Measurements from ENCODE around the gene GRIN2D. TPM values are rescaled to one million over a fixed set of nuclear protein-coding genes. Genes with fewer than 3 reads are reported as not detected.
A peak's percentile ranks its signal among the peaks of the same experiment; 100 is the strongest.

Gene GRIN2D
- total and polyA plus RNA-seq, 12 donors: 0.04 to 1.0 (median 0.21) TPM

GRCh38 chr19:48441360-48442050 is 48.0 kb downstream of the GRIN2D start:
- TF ChIP-seq, protein P1, sequence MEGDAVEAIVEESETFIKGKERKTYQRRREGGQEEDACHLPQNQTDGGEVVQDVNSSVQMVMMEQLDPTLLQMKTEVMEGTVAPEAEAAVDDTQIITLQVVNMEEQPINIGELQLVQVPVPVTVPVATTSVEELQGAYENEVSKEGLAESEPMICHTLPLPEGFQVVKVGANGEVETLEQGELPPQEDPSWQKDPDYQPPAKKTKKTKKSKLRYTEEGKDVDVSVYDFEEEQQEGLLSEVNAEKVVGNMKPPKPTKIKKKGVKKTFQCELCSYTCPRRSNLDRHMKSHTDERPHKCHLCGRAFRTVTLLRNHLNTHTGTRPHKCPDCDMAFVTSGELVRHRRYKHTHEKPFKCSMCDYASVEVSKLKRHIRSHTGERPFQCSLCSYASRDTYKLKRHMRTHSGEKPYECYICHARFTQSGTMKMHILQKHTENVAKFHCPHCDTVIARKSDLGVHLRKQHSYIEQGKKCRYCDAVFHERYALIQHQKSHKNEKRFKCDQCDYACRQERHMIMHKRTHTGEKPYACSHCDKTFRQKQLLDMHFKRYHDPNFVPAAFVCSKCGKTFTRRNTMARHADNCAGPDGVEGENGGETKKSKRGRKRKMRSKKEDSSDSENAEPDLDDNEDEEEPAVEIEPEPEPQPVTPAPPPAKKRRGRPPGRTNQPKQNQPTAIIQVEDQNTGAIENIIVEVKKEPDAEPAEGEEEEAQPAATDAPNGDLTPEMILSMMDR (IDR thresholded peaks at IDR 0.05): no peak
- no peaks in the 10 kb centered on the region for H3K36me3 ChIP-seq
- DNase-seq (no peak), ATAC-seq (no peak)
- peaks cover 0 to 54% (median 32%) of the 10 kb centered on the region in 7 donors for H3K27me3 ChIP-seq
- H3K9me3 ChIP-seq: no peaks in the 10 kb centered on the region
- H3K4me1 ChIP-seq: peaks cover 4 to 24% (median 20%) of the 10 kb centered on the region in 9 donors
- intact Hi-C loops (cut with DNase I): no loop called here
- H3K4me3 ChIP-seq: no peak overlapping the region
- 91 to 95% methylated on average over 20 of the region's 20 CpGs for WGBS, 2 donors
- no peak overlapping the region for H3K27ac ChIP-seq

- Histone ChIP-seq H3K27me3 (peaks cover 0 to 45% (median 32%) of the 10 kb centered on the region in 7 donors), H3K36me3 (peaks cover 0 to 7% (median 3%) of the 10 kb centered on the region in 9 donors), H3K9me3 (no peaks in the 10 kb centered on the region), H3K27ac (no peak overlapping the region), H3K4me3 (no peak overlapping the region), H3K4me1 (peaks cover 4 to 28% (median 24%) of the 10 kb centered on the region in 9 donors)
- ATAC-seq (no peak), DNase-seq (no peak)
- intact Hi-C loops (cut with DNase I): no loop called here
- TF ChIP-seq, protein P1 (IDR thresholded peaks at IDR 0.05): no peak
- whole genome bisulfite sequencing, 2 donors: 44 to 56% methylated on average over 28 to 94 of the region's 94 CpGs
These were observed 48.9 kb downstream of the GRIN2D start for GRCh38 chr19:48442116-48443035.

DNA sequence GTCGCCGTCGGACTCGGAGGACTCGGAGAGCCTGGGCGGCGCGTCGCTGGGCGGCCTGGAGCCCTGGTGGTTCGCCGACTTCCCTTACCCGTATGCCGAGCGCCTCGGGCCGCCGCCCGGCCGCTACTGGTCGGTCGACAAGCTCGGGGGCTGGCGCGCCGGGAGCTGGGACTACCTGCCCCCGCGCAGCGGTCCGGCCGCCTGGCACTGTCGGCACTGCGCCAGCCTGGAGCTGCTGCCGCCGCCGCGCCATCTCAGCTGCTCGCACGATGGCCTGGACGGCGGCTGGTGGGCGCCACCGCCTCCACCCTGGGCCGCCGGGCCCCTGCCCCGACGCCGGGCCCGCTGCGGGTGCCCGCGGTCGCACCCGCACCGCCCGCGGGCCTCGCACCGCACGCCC is 49.8 kb downstream of the GRIN2D start:
- Histone ChIP-seq H3K36me3 (peaks cover 0 to 16% (median 8%) of the 10 kb centered on the region in 9 donors), H3K27me3 (peaks cover 0 to 41% (median 32%) of the 10 kb centered on the region in 7 donors), H3K4me3 (peak overlapping the region in 3 of 10 donors; percentile 17 to 31 (median 29)), H3K9me3 (no peaks in the 10 kb centered on the region), H3K27ac (no peak overlapping the region), H3K4me1 (peaks cover 4 to 32% (median 24%) of the 10 kb centered on the region in 9 donors)
- TF ChIP-seq, protein P1 (IDR thresholded peaks at IDR 0.05): no peak
- 21 to 29% methylated on average over 37 to 60 of the region's 60 CpGs for WGBS, 2 donors
- DNase-seq: no peak
- ATAC-seq: no peak
- intact Hi-C loops (cut with DNase I): no loop called here

Other genes with a start within 250 kb of the GRIN2D start
- gene LIG1, start 223.3 kb upstream of the GRIN2D start, total RNA-seq: 1 to 10 TPM; 1.8 to 8.5 (median 3.5) TPM
- 1 to 10 TPM; 5.2 to 9.9 TPM for gene LIG1, start 223.3 kb upstream of the GRIN2D start, polyA plus RNA-seq
- 1 to 10 TPM; 5.5 to 8.5 (median 6.6) TPM for gene ZSWIM9, start 223.0 kb upstream of the GRIN2D start, total RNA-seq
- gene ZSWIM9, start 223.0 kb upstream of the GRIN2D start, polyA plus RNA-seq: 1 to 10 TPM; 3.8 to 4.1 TPM
- gene CARD8, start 137.8 kb upstream of the GRIN2D start, total RNA-seq: 10 to 100 TPM; 19.5 to 49.5 (median 29.4) TPM
- gene CARD8, start 137.8 kb upstream of the GRIN2D start, polyA plus RNA-seq: 10 to 100 TPM; 18.9 to 44.2 TPM
- gene ZNF114, start 123.6 kb upstream of the GRIN2D start, total RNA-seq: under 1 TPM; 0.18 to 0.64 (median 0.33) TPM
- gene ZNF114, start 123.6 kb upstream of the GRIN2D start, polyA plus RNA-seq: under 1 TPM; 0.29 to 0.66 TPM
- 100 to 1,000 TPM in 1 of 10 donors, 10 to 100 TPM in 9; 18.8 to 119 (median 32.8) TPM for gene EMP3, start 68.1 kb upstream of the GRIN2D start, total RNA-seq
- 100 to 1,000 TPM; 116 to 124 TPM for gene EMP3, start 68.1 kb upstream of the GRIN2D start, polyA plus RNA-seq
- 100 to 1,000 TPM in 1 of 10 donors, 10 to 100 TPM in 9; 51.8 to 110 (median 89.5) TPM for gene TMEM143, start 29.7 kb upstream of the GRIN2D start, total RNA-seq
- gene TMEM143, start 29.7 kb upstream of the GRIN2D start, polyA plus RNA-seq: 10 to 100 TPM in 1 of 2 donors, 1 to 10 TPM in 1; 9.7 to 48.1 TPM
- gene SYNGR4, start 29.3 kb upstream of the GRIN2D start, total RNA-seq: not detected
- not detected for gene SYNGR4, start 29.3 kb upstream of the GRIN2D start, polyA plus RNA-seq
- gene KDELR1, start 2.1 kb upstream of the GRIN2D start, total RNA-seq: 10 to 100 TPM; 63.2 to 95.2 (median 73.2) TPM
- gene KDELR1, start 2.1 kb upstream of the GRIN2D start, polyA plus RNA-seq: 10 to 100 TPM; 55.1 to 96.0 TPM
- gene GRWD1, start 52.3 kb downstream of the GRIN2D start, total RNA-seq: 10 to 100 TPM; 13.2 to 26.2 (median 17.0) TPM
- 10 to 100 TPM in 1 of 2 donors, 1 to 10 TPM in 1; 5.6 to 22.8 TPM for gene GRWD1, start 52.3 kb downstream of the GRIN2D start, polyA plus RNA-seq
- under 1 TPM; 0.13 to 0.52 (median 0.30) TPM for gene KCNJ14, start 61.9 kb downstream of the GRIN2D start, total RNA-seq
- under 1 TPM; 0.29 to 0.43 TPM for gene KCNJ14, start 61.9 kb downstream of the GRIN2D start, polyA plus RNA-seq
- gene CYTH2, start 75.7 kb downstream of the GRIN2D start, total RNA-seq: 10 to 100 TPM; 25.8 to 40.4 (median 32.2) TPM
- 10 to 100 TPM; 28.2 to 41.9 TPM for gene CYTH2, start 75.7 kb downstream of the GRIN2D start, polyA plus RNA-seq
- 1 to 10 TPM in 4 of 10 donors, under 1 TPM in 6; 0.40 to 1.3 (median 0.88) TPM for gene LMTK3, start 118.2 kb downstream of the GRIN2D start, total RNA-seq
- gene LMTK3, start 118.2 kb downstream of the GRIN2D start, polyA plus RNA-seq: 1 to 10 TPM in 1 of 2 donors, under 1 TPM in 1; 0.12 to 1.5 TPM
- under 1 TPM in 3 of 10 donors, not detected in 7; 0.42 to 0.70 (median 0.42) TPM for gene SULT2B1, start 158.5 kb downstream of the GRIN2D start, total RNA-seq
- gene SULT2B1, start 158.5 kb downstream of the GRIN2D start, polyA plus RNA-seq: under 1 TPM; 0.13 to 0.44 TPM
- gene SPACA4, start 213.1 kb downstream of the GRIN2D start, total RNA-seq: not detected
- gene SPACA4, start 213.1 kb downstream of the GRIN2D start, polyA plus RNA-seq: not detected
- not detected for gene FAM83E, start 221.4 kb downstream of the GRIN2D start, total RNA-seq
- under 1 TPM in 1 of 2 donors, not detected in 1; 0.01 TPM for gene FAM83E, start 221.4 kb downstream of the GRIN2D start, polyA plus RNA-seq
- 100 to 1,000 TPM; 493 to 753 (median 543) TPM for gene RPL18, start 225.5 kb downstream of the GRIN2D start, total RNA-seq
- 1,000 to 10,000 TPM; 1,418 to 2,257 TPM for gene RPL18, start 225.5 kb downstream of the GRIN2D start, polyA plus RNA-seq
- 10 to 100 TPM in 2 of 10 donors, 1 to 10 TPM in 8; 5.7 to 13.0 (median 7.7) TPM for gene SPHK2, start 225.8 kb downstream of the GRIN2D start, total RNA-seq
- gene SPHK2, start 225.8 kb downstream of the GRIN2D start, polyA plus RNA-seq: 10 to 100 TPM in 1 of 2 donors, 1 to 10 TPM in 1; 8.7 to 15.9 TPM
- 10 to 100 TPM in 8 of 10 donors, 1 to 10 TPM in 2; 2.4 to 30.0 (median 12.8) TPM for gene DBP, start 243.7 kb downstream of the GRIN2D start, total RNA-seq
- gene DBP, start 243.7 kb downstream of the GRIN2D start, polyA plus RNA-seq: 10 to 100 TPM in 1 of 2 donors, 1 to 10 TPM in 1; 5.8 to 11.6 TPM